Activated CD8-positive, alpha-beta T cell treated with anti-CD3 and anti-CD28 coated beads, Interleukin-2, amount 10 ng/mL, durations not matched to agents 7 days and 5 days (primary cell): ENCODE data around the gene SH3PXD2A. TPM values are rescaled to one million over a fixed set of nuclear protein-coding genes. Genes with fewer than 3 reads are reported as not detected.

Source experiments
- ATAC-seq: fragments of 150-1000 bp; cut with Tn5 transposase; one replicate; pipeline ENCODE4 v1.10.0; 2021; ENCODE audit warnings: moderate library complexity
- CTCF ChIA-PET: fragments of 350-600 bp; sonication (Branson Sonifier 250); formaldehyde crosslinking; loops from one replicate; lab custom pipeline; 2021; ENCODE audit warnings: antibody characterized with exemption; lab: Charles Lee
- POLR2A ChIA-PET: fragments of 350-600 bp; sonication (Branson Sonifier 250); formaldehyde crosslinking; loops from one replicate; lab custom pipeline; 2021; ENCODE audit warnings: antibody characterized with exemption; lab: Charles Lee
- DNase-seq: peaks from one replicate; pipeline ENCODE4 v3.0.0-alpha.2; 2020
- H3K27ac Mint-ChIP-seq: one replicate; pipeline ENCODE4 v1.8.0; 2021; ENCODE audit warnings: mild to moderate bottlenecking, mixed read lengths
- H3K27me3 Mint-ChIP-seq: one replicate; pipeline ENCODE4 v1.8.0; 2021; ENCODE audit warnings: low read depth, mixed read lengths
- H3K36me3 Mint-ChIP-seq: one replicate; pipeline ENCODE4 v1.8.0; 2021; ENCODE audit warnings: low read depth, mixed read lengths
- H3K4me1 Mint-ChIP-seq: one replicate; pipeline ENCODE4 v1.8.0; 2021; ENCODE audit warnings: low read depth, mixed read lengths
- H3K4me3 Mint-ChIP-seq: one replicate; pipeline ENCODE4 v1.8.0; 2021; ENCODE audit warnings: mild to moderate bottlenecking, mixed read lengths
- H3K9me3 Mint-ChIP-seq: one replicate; pipeline ENCODE4 v1.8.0; 2022; ENCODE audit warnings: mixed read lengths; ENCODE audit not compliant: insufficient read depth
- total RNA-seq, 2 experiments: library from RNA; stranded (reverse); gene quantifications; one replicate each; pipeline ENCODE4 v1.2.3, GENCODE V29; 2021

The SH3PXD2A gene
- total RNA-seq, 2 experiments from 2014 or later, result 8.5 to 9.4 TPM

- H3K4me3 Mint-ChIP-seq, result no peak overlapping the region
- no peak overlapping the region for H3K27ac Mint-ChIP-seq
- no peaks in the 10 kb centered on the region for H3K4me1 Mint-ChIP-seq
- no peaks in the 10 kb centered on the region for H3K36me3 Mint-ChIP-seq
- POLR2A ChIA-PET, result interaction anchor here (0.7 kb wide), 1 partner anchor 239 kb away, joined by 3 read pairs; no protein-coding TSS in a partner anchor
- CTCF ChIA-PET, result interaction anchor here (1.5 kb wide), 1 partner anchor 17 kb away, joined by 4 read pairs; the partner anchor contains the start of gene SH3PXD2A
- DNase-seq (no peak), ATAC-seq (no peak)
- no peaks in the 10 kb centered on the region for H3K9me3 Mint-ChIP-seq
- peaks cover 3% of the 10 kb centered on the region for H3K27me3 Mint-ChIP-seq
Measured at GRCh38 chr10:103838070-103838395, 17.3 kb downstream of the SH3PXD2A start.

GRCh38 chr10:103837370-103838069 lies 17.9 kb downstream of the SH3PXD2A start:
- ChIA-PET POLR2A (interaction anchor here (0.6 to 0.7 kb wide), 2 partner anchors 66 to 239 kb away, joined by 3 to 4 read pairs; no protein-coding TSS in a partner anchor), CTCF (interaction anchor here (1.5 kb wide), 1 partner anchor 18 kb away, joined by 4 read pairs; the partner anchor contains the start of gene SH3PXD2A)
- no peaks in the 10 kb centered on the region for H3K36me3 Mint-ChIP-seq
- H3K4me3 Mint-ChIP-seq, result no peak overlapping the region
- no peak overlapping the region for H3K27ac Mint-ChIP-seq
- no peaks in the 10 kb centered on the region for H3K4me1 Mint-ChIP-seq
- DNase-seq, result no peak
- H3K27me3 Mint-ChIP-seq, result peaks cover 3% of the 10 kb centered on the region
- no peak for ATAC-seq
- H3K9me3 Mint-ChIP-seq, result no peaks in the 10 kb centered on the region

- CTCF ChIA-PET, result interaction anchor here (1.5 kb wide), 1 partner anchor 18 kb away, joined by 4 read pairs; the partner anchor contains the start of gene SH3PXD2A
- no peak for ATAC-seq
Measured at GRCh38 chr10:103836861-103837260, 18.5 kb downstream of the SH3PXD2A start.

GRCh38 chr10:103836273-103836672 lies 19.1 kb downstream of the SH3PXD2A start:
- POLR2A ChIA-PET, result no interaction called here
- Mint-ChIP-seq H3K9me3 (no peaks in the 10 kb centered on the region), H3K4me3 (no peak overlapping the region), H3K27me3 (peaks cover 6% of the 10 kb centered on the region), H3K4me1 (no peaks in the 10 kb centered on the region), H3K36me3 (no peaks in the 10 kb centered on the region), H3K27ac (no peak overlapping the region)
- no peak for DNase-seq
- ATAC-seq, result no peak
- CTCF ChIA-PET, result interaction anchor here (1.5 kb wide), 1 partner anchor 19 kb away, joined by 4 read pairs; the partner anchor contains the start of gene SH3PXD2A

More at GRCh38 chr10:103836861-103837260, 18.5 kb downstream of the SH3PXD2A start:
- Mint-ChIP-seq H3K4me1 (no peaks in the 10 kb centered on the region), H3K27ac (no peak overlapping the region), H3K4me3 (no peak overlapping the region), H3K27me3 (peaks cover 5% of the 10 kb centered on the region), H3K36me3 (no peaks in the 10 kb centered on the region), H3K9me3 (no peaks in the 10 kb centered on the region)
- POLR2A ChIA-PET, result interaction anchor here (0.6 kb wide), 1 partner anchor 65 kb away, joined by 4 read pairs; no protein-coding TSS in a partner anchor
- DNase-seq, result no peak

- Mint-ChIP-seq H3K36me3 (no peaks in the 10 kb centered on the region), H3K27ac (no peak overlapping the region), H3K27me3 (peaks cover 9% of the 10 kb centered on the region), H3K4me1 (no peaks in the 10 kb centered on the region), H3K4me3 (no peak overlapping the region), H3K9me3 (no peaks in the 10 kb centered on the region)
- POLR2A ChIA-PET, result no interaction called here
- DNase-seq (no peak), ATAC-seq (no peak)
- CTCF ChIA-PET, result no interaction called here
Measured at GRCh38 chr10:103835096-103836050, 20.0 kb downstream of the SH3PXD2A start.

GRCh38 chr10:103834436-103835095 lies 20.8 kb downstream of the SH3PXD2A start:
- POLR2A ChIA-PET, result no interaction called here
- CTCF ChIA-PET, result no interaction called here
- H3K27me3 Mint-ChIP-seq, result peaks cover 13% of the 10 kb centered on the region
- H3K9me3 Mint-ChIP-seq, result no peaks in the 10 kb centered on the region
- H3K4me1 Mint-ChIP-seq, result no peaks in the 10 kb centered on the region
- ATAC-seq, result no peak
- no peak overlapping the region for H3K27ac Mint-ChIP-seq
- H3K36me3 Mint-ChIP-seq, result no peaks in the 10 kb centered on the region
- no peak for DNase-seq
- no peak overlapping the region for H3K4me3 Mint-ChIP-seq

- DNase-seq (no peak), ATAC-seq (no peak)
- H3K36me3 Mint-ChIP-seq, result no peaks in the 10 kb centered on the region
- no peaks in the 10 kb centered on the region for H3K4me1 Mint-ChIP-seq
- POLR2A ChIA-PET, result no interaction called here
- CTCF ChIA-PET, result no interaction called here
- H3K27ac Mint-ChIP-seq, result no peak overlapping the region
- H3K27me3 Mint-ChIP-seq, result peaks cover 16% of the 10 kb centered on the region
- H3K9me3 Mint-ChIP-seq, result no peaks in the 10 kb centered on the region
- no peak overlapping the region for H3K4me3 Mint-ChIP-seq
Measured at GRCh38 chr10:103833731-103834365, 21.5 kb downstream of the SH3PXD2A start.

GRCh38 chr10:103832806-103833205 lies 22.6 kb downstream of the SH3PXD2A start:
- ATAC-seq (no peak), DNase-seq (no peak)
- Mint-ChIP-seq H3K27ac (no peak overlapping the region), H3K9me3 (no peaks in the 10 kb centered on the region), H3K36me3 (no peaks in the 10 kb centered on the region), H3K4me1 (no peaks in the 10 kb centered on the region), H3K27me3 (peaks cover 18% of the 10 kb centered on the region), H3K4me3 (no peak overlapping the region)
- CTCF ChIA-PET, result no interaction called here
- POLR2A ChIA-PET, result no interaction called here

- DNase-seq, result no peak
- H3K27me3 Mint-ChIP-seq, result peaks cover 20% of the 10 kb centered on the region
- ChIA-PET CTCF (no interaction called here), POLR2A (no interaction called here)
- H3K4me3 Mint-ChIP-seq, result no peak overlapping the region
- no peak overlapping the region for H3K27ac Mint-ChIP-seq
- no peaks in the 10 kb centered on the region for H3K36me3 Mint-ChIP-seq
- H3K4me1 Mint-ChIP-seq, result no peaks in the 10 kb centered on the region
- ATAC-seq, result no peak
- H3K9me3 Mint-ChIP-seq, result no peaks in the 10 kb centered on the region
Measured at GRCh38 chr10:103829838-103830465, 25.4 kb downstream of the SH3PXD2A start.

GRCh38 chr10:103829278-103829677 lies 26.1 kb downstream of the SH3PXD2A start:
- H3K9me3 Mint-ChIP-seq, result no peaks in the 10 kb centered on the region
- H3K27ac Mint-ChIP-seq, result no peak overlapping the region
- DNase-seq, result no peak
- POLR2A ChIA-PET, result no interaction called here
- H3K36me3 Mint-ChIP-seq, result no peaks in the 10 kb centered on the region
- H3K4me1 Mint-ChIP-seq, result peaks cover 5% of the 10 kb centered on the region
- peaks cover 23% of the 10 kb centered on the region for H3K27me3 Mint-ChIP-seq
- no peak overlapping the region for H3K4me3 Mint-ChIP-seq
- ATAC-seq, result no peak
- CTCF ChIA-PET, result no interaction called here
